ENCODE measurements around the gene TRAT1.

DNA sequence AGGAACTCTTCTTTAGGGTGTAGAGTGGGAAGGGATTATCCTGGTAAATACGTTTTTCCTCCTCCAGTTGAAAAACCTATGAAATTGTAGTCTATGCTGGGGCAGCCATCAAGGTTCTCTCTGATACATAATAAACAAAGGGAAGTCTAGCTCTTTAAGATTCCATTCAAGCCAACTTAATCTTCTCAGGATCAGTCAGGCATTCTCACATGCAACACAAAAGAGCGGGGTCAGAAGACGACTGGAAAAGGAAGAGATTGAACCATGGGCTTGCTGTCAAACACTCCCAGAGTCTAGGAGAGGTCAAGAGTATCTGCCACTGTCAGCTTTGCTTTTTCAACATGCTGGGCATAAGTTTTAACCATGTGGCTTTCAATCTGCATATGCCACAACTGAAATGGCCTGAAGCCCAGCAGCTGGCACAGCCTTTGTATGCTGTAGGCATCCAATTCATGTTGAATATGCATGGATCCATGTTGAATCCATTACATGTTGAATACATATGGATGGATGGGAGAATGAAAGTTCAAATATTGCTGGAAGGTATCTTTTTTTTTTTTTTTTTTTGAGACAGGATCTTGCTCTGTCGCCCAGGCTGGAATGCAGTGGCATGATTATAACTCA is 8.5 kb downstream of the TRAT1 start:
- TF ChIP-seq POLR2A (IDR thresholded peaks at IDR 0.05; ENCODE audit: low read length) (no peak), GATA1 (IDR thresholded peaks at IDR 0.05; ENCODE audit: low read depth, low read length) (no peak)

Data from erythroblast (primary cell).